Natural killer cell (primary cell): ENCODE data around the gene TRIM62. TPM values are rescaled to one million over a fixed set of nuclear protein-coding genes. Genes with fewer than 3 reads are reported as not detected.

Experiments used
- ATAC-seq, 3 donors: fragments of 150-1000 bp in 2 of 3; fragments of 200-7000 bp in 1 of 3; cut with Tn5 transposase; 1 replicate in 1 of 3; 2 replicates in 2 of 3; pipeline ENCODE4 v1.10.0; 2021; ENCODE audit warnings: mild to moderate bottlenecking in 2 of 3, moderate library complexity in 2 of 3
- DNase-seq, 2 donors: peaks; one replicate each; pipeline versions ENCODE4 v3.0.0 to v3.0.0-alpha.2; 2013 to 2021; ENCODE audit warnings: mixed read lengths in 1 of 2
- H3K27ac ChIP-seq: one replicate; pipeline ENCODE4 v1.5.1; 2013; ENCODE audit warnings: mild to moderate bottlenecking, low read length
- H3K27me3 ChIP-seq: one replicate; pipeline ENCODE4 v1.6.1; 2013; ENCODE audit warnings: low read length; ENCODE audit not compliant: control insufficient read depth, insufficient read depth
- H3K36me3 ChIP-seq: one replicate; pipeline ENCODE4 v1.6.1; 2013; ENCODE audit warnings: low read length; ENCODE audit not compliant: control insufficient read depth, insufficient read depth
- H3K4me1 ChIP-seq: one replicate; pipeline ENCODE4 v1.6.1; 2013; ENCODE audit warnings: low read length; ENCODE audit not compliant: control insufficient read depth, insufficient read depth
- H3K4me3 ChIP-seq: one replicate; pipeline ENCODE4 v1.5.1; 2013; ENCODE audit warnings: low read length
- H3K9me3 ChIP-seq: one replicate; pipeline ENCODE4 v1.6.1; 2013; ENCODE audit warnings: low read length; ENCODE audit not compliant: control insufficient read depth, insufficient read depth
- H3K27ac Mint-ChIP-seq, 2 donors: one replicate each; pipeline ENCODE4 v1.8.0; 2022; ENCODE audit warnings: mild to moderate bottlenecking in 2 of 2, mixed read lengths in 2 of 2, moderate library complexity in 1 of 2
- H3K27me3 Mint-ChIP-seq, 2 donors: one replicate each; pipeline ENCODE4 v1.8.0; 2022; ENCODE audit warnings: low read depth in 2 of 2, mixed read lengths in 2 of 2
- H3K36me3 Mint-ChIP-seq: one replicate; pipeline ENCODE4 v1.8.0; 2022; ENCODE audit warnings: mixed read lengths
- H3K4me1 Mint-ChIP-seq, 2 donors: one replicate each; pipeline ENCODE4 v1.8.0; 2022; ENCODE audit warnings: mixed read lengths in 2 of 2
- H3K4me3 Mint-ChIP-seq: one replicate; pipeline ENCODE4 v1.8.0; 2022; ENCODE audit warnings: mild to moderate bottlenecking, moderate library complexity, mixed read lengths
- H3K9me3 Mint-ChIP-seq, 2 donors: one replicate each; pipeline ENCODE4 v1.8.0; 2022; ENCODE audit warnings: mixed read lengths in 2 of 2
- CTCF ChIP-seq: fragments of 200-600 bp; IDR thresholded peaks from one replicate; pipeline ENCODE4 v1.8.0; 2022; ENCODE audit warnings: antibody characterized with exemption
- WGBS: methylation state at CpG from one replicate; pipeline ENCODE4 v1.1.7; 2013; ENCODE audit warnings: missing lambda C conversion rate; ENCODE audit not compliant: insufficient coverage; 5-methylcytosine and 5-hydroxymethylcytosine counted together
- intact Hi-C: fragments of 100-400 bp; cut with micrococcal nuclease; formaldehyde crosslinking; loops from one replicate; pipeline ENCODE4 v1.14.2; 2022
- total RNA-seq, 4 donors: library from RNA; stranded (reverse); fragments of 120-200 nt in 1 of 4; gene quantifications; one replicate each; pipeline versions ENCODE4 v1.2.3 to v1.2.4, GENCODE V29; 2013 to 2022

Gene TRIM62
- total RNA-seq, 3 donors from 2014 or later (not counting 1 experiment from before 2014, with no cell fraction given), result 18.2 to 35.4 (median 23.2) TPM

- H3K4me1 ChIP-seq, result peaks cover 3% of the 10 kb centered on the region
- TF ChIP-seq CTCF, result no peak
- H3K36me3 Mint-ChIP-seq, result no peaks in the 10 kb centered on the region
- ATAC-seq (no peak), DNase-seq (no peak)
- H3K27me3 Mint-ChIP-seq, result no peaks in the 10 kb centered on the region
- WGBS, result 79% methylated on average over 8 of the region's 9 CpGs
- intact Hi-C loops, result no loop called here
- no peak overlapping the region for H3K27ac Mint-ChIP-seq
- no peak overlapping the region for H3K4me3 ChIP-seq
- no peak overlapping the region for H3K27ac ChIP-seq
- peaks cover 5% of the 10 kb centered on the region for H3K36me3 ChIP-seq
- no peaks in the 10 kb centered on the region for H3K9me3 Mint-ChIP-seq
- H3K4me1 Mint-ChIP-seq, result peaks cover 16 to 28% of the 10 kb centered on the region in 2 donors
- no peak overlapping the region for H3K4me3 Mint-ChIP-seq
- no peaks in the 10 kb centered on the region for H3K9me3 ChIP-seq
- H3K27me3 ChIP-seq, result no peaks in the 10 kb centered on the region
These were observed 9.6 kb downstream of the TRIM62 start for GRCh38 chr1:33171977-33172813.

GRCh38 chr1:33170351-33171274 lies 11.2 kb downstream of the TRIM62 start:
- no peaks in the 10 kb centered on the region for H3K36me3 Mint-ChIP-seq

GRCh38 chr1:33169290-33170055 lies 12.4 kb downstream of the TRIM62 start:
- ATAC-seq (no peak), DNase-seq (no peak)
- H3K4me1 ChIP-seq, result peaks cover 3% of the 10 kb centered on the region
- Mint-ChIP-seq H3K36me3 (no peaks in the 10 kb centered on the region), H3K9me3 (no peaks in the 10 kb centered on the region), H3K27me3 (no peaks in the 10 kb centered on the region), H3K27ac (no peak overlapping the region), H3K4me3 (no peak overlapping the region), H3K4me1 (peaks cover 16 to 33% of the 10 kb centered on the region in 2 donors)
- no peak overlapping the region for H3K4me3 ChIP-seq
- 92% methylated on average over 11 of the region's 11 CpGs for WGBS
- intact Hi-C loops, result no loop called here
- H3K27me3 ChIP-seq, result no peaks in the 10 kb centered on the region
- no peak for TF ChIP-seq CTCF
- no peaks in the 10 kb centered on the region for H3K9me3 ChIP-seq
- H3K27ac ChIP-seq, result no peak overlapping the region
- H3K36me3 ChIP-seq, result peaks cover 4% of the 10 kb centered on the region

More at GRCh38 chr1:33170351-33171274, 11.2 kb downstream of the TRIM62 start:
- no peaks in the 10 kb centered on the region for H3K27me3 ChIP-seq
- DNase-seq (no peak), ATAC-seq (no peak)
- H3K27ac Mint-ChIP-seq, result no peak overlapping the region
- H3K36me3 ChIP-seq, result peaks cover 9% of the 10 kb centered on the region
- no peaks in the 10 kb centered on the region for H3K27me3 Mint-ChIP-seq
- no peaks in the 10 kb centered on the region for H3K9me3 ChIP-seq
- H3K27ac ChIP-seq, result no peak overlapping the region
- intact Hi-C loops, result no loop called here
- TF ChIP-seq CTCF, result no peak
- no peaks in the 10 kb centered on the region for H3K9me3 Mint-ChIP-seq
- no peak overlapping the region for H3K4me3 Mint-ChIP-seq
- WGBS, result 91% methylated on average over 12 of the region's 13 CpGs
- peaks cover 3% of the 10 kb centered on the region for H3K4me1 ChIP-seq
- H3K4me1 Mint-ChIP-seq, result peaks cover 16 to 33% of the 10 kb centered on the region in 2 donors
- H3K4me3 ChIP-seq, result no peak overlapping the region
